RCC 7860 (cell line): Measurements from ENCODE around the gene DEFB131A.
"Not testable (repeated sequence)": the region's sequence is repeated elsewhere in the genome, so short reads cannot be mapped to it uniquely, and the experiment has no call there.

Source experiments
- DNase-seq: peaks from one replicate; pipeline ENCODE4 v3.0.0-alpha.2; 2015; ENCODE audit warnings: low spot score
- FAIRE-seq: peaks from 2 replicates; lab custom pipeline; 2012; peaks lifted over from hg19 to GRCh38; lab: Jason Lieb, UNC

Gene DEFB131A

GRCh38 chr4:9493589-9493988 lies 49.4 kb downstream of the DEFB131A start:
- not testable (repeated sequence) for FAIRE-seq, DNase-seq

- FAIRE-seq, DNase-seq: not testable (repeated sequence)
Measured at GRCh38 chr4:9494256-9495035, 50.2 kb downstream of the DEFB131A start.

- not testable (repeated sequence) for DNase-seq, FAIRE-seq
Measured at GRCh38 chr4:9495443-9495842, 51.2 kb downstream of the DEFB131A start.

- not testable (repeated sequence) for FAIRE-seq, DNase-seq
Measured at GRCh38 chr4:9497575-9498467, 53.6 kb downstream of the DEFB131A start.

- FAIRE-seq: not testable (repeated sequence)
Measured at GRCh38 chr4:9498468-9499040, 54.3 kb downstream of the DEFB131A start.

GRCh38 chr4:9499974-9500487 lies 55.8 kb downstream of the DEFB131A start:
- FAIRE-seq, DNase-seq: not testable (repeated sequence)

More at GRCh38 chr4:9498468-9499040, 54.3 kb downstream of the DEFB131A start:
- DNase-seq: not testable (repeated sequence)
